H9 (cell line): ENCODE measurements around the gene MAML3. TPM values are rescaled to one million over a fixed set of nuclear protein-coding genes. Genes with fewer than 3 reads are reported as not detected.

Experiments
- DNase-seq: peaks from one replicate; pipeline ENCODE4 v3.0.0-alpha.2; 2017
- H2AFZ ChIP-seq: one replicate; pipeline ENCODE4 v1.6.1; 2013; ENCODE audit warnings: mild to moderate bottlenecking, low read length, control low read depth, moderate library complexity
- H2AK5ac ChIP-seq: 2 replicates; pipeline ENCODE4 v1.6.1; 2013; ENCODE audit warnings: low read length, control low read depth, mixed read lengths; ENCODE audit not compliant: insufficient read length
- H2BK120ac ChIP-seq: one replicate; pipeline ENCODE4 v1.6.1; 2013; ENCODE audit warnings: low read depth, mild to moderate bottlenecking, low read length, control low read depth, inconsistent platforms; ENCODE audit not compliant: poor library complexity, severe bottlenecking
- H2BK12ac ChIP-seq: 2 replicates; pipeline ENCODE4 v1.6.1; 2013; ENCODE audit warnings: low read length, control low read depth, mixed read lengths, low read depth; ENCODE audit not compliant: insufficient read length
- H2BK15ac ChIP-seq: 2 replicates; pipeline ENCODE4 v1.6.1; 2013; ENCODE audit warnings: low read depth, low read length, control low read depth
- H2BK20ac ChIP-seq: one replicate; pipeline ENCODE4 v1.6.1; 2013; ENCODE audit warnings: low read depth, mild to moderate bottlenecking, low read length, control low read depth, inconsistent platforms; ENCODE audit not compliant: poor library complexity, severe bottlenecking
- H2BK5ac ChIP-seq: 2 replicates; pipeline ENCODE4 v1.6.1; 2013; ENCODE audit warnings: low read length, control low read depth, mixed read lengths; ENCODE audit not compliant: insufficient read length
- H3K14ac ChIP-seq: 2 replicates; pipeline ENCODE4 v1.6.1; 2013; ENCODE audit warnings: low read length, control low read depth; ENCODE audit not compliant: insufficient read depth
- H3K18ac ChIP-seq: 2 replicates; pipeline ENCODE4 v1.6.1; 2013; ENCODE audit warnings: low read depth, mild to moderate bottlenecking, mixed read lengths, low read length, control low read depth; ENCODE audit not compliant: insufficient read length
- H3K23ac ChIP-seq: 2 replicates; pipeline ENCODE4 v1.6.1; 2013; ENCODE audit warnings: low read length, control low read depth, mixed read lengths, low read depth; ENCODE audit not compliant: insufficient read length
- H3K23me2 ChIP-seq: 2 replicates; pipeline ENCODE4 v1.6.1; 2013; ENCODE audit warnings: low read depth, mild to moderate bottlenecking, mixed read lengths, low read length, control low read depth; ENCODE audit not compliant: insufficient read length, poor library complexity, severe bottlenecking
- H3K27ac ChIP-seq: 2 replicates; pipeline ENCODE4 v1.5.1; 2013; ENCODE audit warnings: low read length, control low read depth, mixed read lengths, low read depth; ENCODE audit not compliant: insufficient read length
- H3K27me3 ChIP-seq: 2 replicates; pipeline ENCODE4 v1.6.1; 2013; ENCODE audit warnings: low read length, control low read depth, inconsistent platforms; ENCODE audit not compliant: insufficient read depth
- H3K4ac ChIP-seq: 2 replicates; pipeline ENCODE4 v1.6.1; 2013; ENCODE audit warnings: low read depth, mild to moderate bottlenecking, control low read depth, inconsistent platforms, low read length, moderate library complexity
- H3K4me1 ChIP-seq: 2 replicates; pipeline ENCODE4 v1.6.1; 2013; ENCODE audit warnings: low read length, control low read depth, inconsistent platforms; ENCODE audit not compliant: insufficient read depth
- H3K4me2 ChIP-seq: 2 replicates; pipeline ENCODE4 v1.6.1; 2013; ENCODE audit warnings: low read length, control low read depth, mixed read lengths; ENCODE audit not compliant: insufficient read length, insufficient read depth
- H3K56ac ChIP-seq: 2 replicates; pipeline ENCODE4 v1.6.1; 2013; ENCODE audit warnings: low read depth, mild to moderate bottlenecking, mixed read lengths, low read length, control low read depth; ENCODE audit not compliant: insufficient read length
- H3K79me1 ChIP-seq: 2 replicates; pipeline ENCODE4 v1.6.1; 2013; ENCODE audit warnings: low read depth, mild to moderate bottlenecking, moderate library complexity, low read length, control low read depth, inconsistent platforms; ENCODE audit not compliant: insufficient read depth, poor library complexity, severe bottlenecking
- H3K79me2 ChIP-seq: 2 replicates; pipeline ENCODE4 v1.6.1; 2013; ENCODE audit warnings: low read length, control low read depth, inconsistent platforms; ENCODE audit not compliant: insufficient read depth
- H3K9ac ChIP-seq: 2 replicates; pipeline ENCODE4 v1.6.1; 2013; ENCODE audit warnings: low read length, control low read depth, mixed read lengths; ENCODE audit not compliant: insufficient read length; ENCODE audit errors: extremely low read depth
- H3K9me3 ChIP-seq: one replicate; pipeline ENCODE4 v1.6.1; 2013; ENCODE audit warnings: low read depth, low read length, inconsistent platforms; ENCODE audit not compliant: control insufficient read depth
- H3T11ph ChIP-seq: one replicate; pipeline ENCODE4 v1.6.1; 2013; ENCODE audit warnings: mild to moderate bottlenecking, low read length, control low read depth, inconsistent platforms
- H4K20me1 ChIP-seq: one replicate; pipeline ENCODE4 v1.6.1; 2013; ENCODE audit not compliant: control insufficient read depth, insufficient read length, insufficient read depth
- H4K5ac ChIP-seq: 2 replicates; pipeline ENCODE4 v1.6.1; 2013; ENCODE audit warnings: low read depth, mild to moderate bottlenecking, mixed read lengths, low read length, control low read depth; ENCODE audit not compliant: insufficient read length
- H4K8ac ChIP-seq: replicated peaks from 2 replicates; pipeline ENCODE4 v1.6.1; 2013; ENCODE audit warnings: low read length, control low read depth, mixed read lengths, low read depth; ENCODE audit not compliant: insufficient read length
- H4K91ac ChIP-seq: 2 replicates; pipeline ENCODE4 v1.6.1; 2013; ENCODE audit warnings: low read depth, mild to moderate bottlenecking, moderate library complexity, mixed read lengths, low read length, control low read depth; ENCODE audit not compliant: insufficient read length
- H3K27ac Mint-ChIP-seq, 3 experiments: 2 replicates in 2 of 3; 3 replicates in 1 of 3; pipeline ENCODE4 v1.8.0; 2020 to 2021; ENCODE audit warnings: mixed read lengths in 3 of 3, mild to moderate bottlenecking in 1 of 3, moderate library complexity in 1 of 3
- H3K27me3 Mint-ChIP-seq: 2 replicates; pipeline ENCODE4 v1.8.0; 2021; ENCODE audit warnings: low read depth, mild to moderate bottlenecking, moderate library complexity, mixed read lengths
- H3K36me3 Mint-ChIP-seq, 3 experiments: 2 replicates in 2 of 3; 3 replicates in 1 of 3; pipeline ENCODE4 v1.8.0; 2020 to 2021; ENCODE audit warnings: low read depth in 3 of 3, mixed read lengths in 3 of 3; ENCODE audit not compliant: insufficient read depth in 1 of 3
- H3K4me1 Mint-ChIP-seq, 2 experiments: 2 replicates each; pipeline ENCODE4 v1.8.0; 2020; ENCODE audit warnings: mixed read lengths in 2 of 2
- H3K4me3 Mint-ChIP-seq, 2 experiments: 2 replicates in 1 of 2; 3 replicates in 1 of 2; pipeline ENCODE4 v1.8.0; 2020 to 2021; ENCODE audit warnings: mild to moderate bottlenecking in 2 of 2, mixed read lengths in 2 of 2, moderate library complexity in 1 of 2
- H3K9me3 Mint-ChIP-seq, 2 experiments: 2 replicates in 1 of 2; 3 replicates in 1 of 2; pipeline ENCODE4 v1.8.0; 2020; ENCODE audit warnings: mild to moderate bottlenecking in 2 of 2, mixed read lengths in 2 of 2, moderate library complexity in 1 of 2
- CTCF ChIP-seq: fragments of 200-600 bp; sonication (generic); conservative IDR thresholded peaks from 3 replicates; pipeline ENCODE4 v1.8.0; 2021; ENCODE audit warnings: antibody characterized with exemption, mild to moderate bottlenecking
- WGBS: extraction: QIAGEN DNeasy Blood & Tissue Kit; methylation state at CpG from one replicate; pipeline ENCODE4 v1.1.7; 2013; ENCODE audit warnings: missing lambda C conversion rate, low lambda C conversion rate, mixed read lengths; ENCODE audit not compliant: insufficient read length; ENCODE audit errors: extremely low coverage; 5-methylcytosine and 5-hydroxymethylcytosine counted together
- total RNA-seq: library from RNA; stranded (reverse); gene quantifications from 2 replicates; pipeline ENCODE4 v1.2.1, GENCODE V29; 2021

MAML3 gene
- total RNA-seq, 1 experiment from 2014 or later: 3.9 TPM

- Histone ChIP-seq H3K27ac (no peak overlapping the region), H4K5ac (no peak overlapping the region), H3K4ac (no peak overlapping the region), H2BK12ac (no peak overlapping the region), H3K4me2 (no peak overlapping the region), H2BK15ac (no peak overlapping the region), H4K8ac (no peak overlapping the region), H2AK5ac (no peak overlapping the region), H3K23me2 (no peaks in the 10 kb centered on the region), H3T11ph (no peak overlapping the region), H3K27me3 (no peaks in the 10 kb centered on the region), H2BK120ac (no peak overlapping the region), H3K9me3 (no peaks in the 10 kb centered on the region), H2AFZ (no peak overlapping the region), H3K79me2 (no peaks in the 10 kb centered on the region), H4K91ac (no peak overlapping the region), H4K20me1 (no peaks in the 10 kb centered on the region), H3K9ac (no peak overlapping the region), H2BK20ac (no peak overlapping the region), H3K56ac (no peak overlapping the region), H3K14ac (no peak overlapping the region), H3K4me1 (no peaks in the 10 kb centered on the region; the same call in 1 of the 2 replicates), H3K23ac (no peak overlapping the region), H3K18ac (no peak overlapping the region), H3K79me1 (no peaks in the 10 kb centered on the region), H2BK5ac (no peak overlapping the region)
- TF ChIP-seq CTCF: no peak
- Mint-ChIP-seq H3K4me1 (peaks cover 9 to 11% of the 10 kb centered on the region in 2 experiments), H3K27me3 (no peaks in the 10 kb centered on the region), H3K9me3 (no peaks in the 10 kb centered on the region), H3K27ac (no peak overlapping the region), H3K36me3 (peaks cover 3 to 8% (median 5%) of the 10 kb centered on the region in 3 experiments; a peak in 2 of 7 replicates), H3K4me3 (no peak overlapping the region)
- WGBS: no CpG with 5 or more reads among the region's 9 CpGs
- DNase-seq: no peak
These were observed 478.3 kb downstream of the MAML3 start for GRCh38 chr4:139675651-139676050.
